Inflammatory macrophage treated with lipopolysaccharide for 1 hour (primary cell): ENCODE measurements around the gene RNASE3.
"Not testable (repeated sequence)": the region's sequence is repeated elsewhere in the genome, so short reads cannot be mapped to it uniquely, and the experiment has no call there.

Experiments
- DNase-seq, 2 donors: peaks; one replicate each; pipeline ENCODE4 v3.0.0-alpha.2; 2020 to 2022

The RNASE3 gene

DNA sequence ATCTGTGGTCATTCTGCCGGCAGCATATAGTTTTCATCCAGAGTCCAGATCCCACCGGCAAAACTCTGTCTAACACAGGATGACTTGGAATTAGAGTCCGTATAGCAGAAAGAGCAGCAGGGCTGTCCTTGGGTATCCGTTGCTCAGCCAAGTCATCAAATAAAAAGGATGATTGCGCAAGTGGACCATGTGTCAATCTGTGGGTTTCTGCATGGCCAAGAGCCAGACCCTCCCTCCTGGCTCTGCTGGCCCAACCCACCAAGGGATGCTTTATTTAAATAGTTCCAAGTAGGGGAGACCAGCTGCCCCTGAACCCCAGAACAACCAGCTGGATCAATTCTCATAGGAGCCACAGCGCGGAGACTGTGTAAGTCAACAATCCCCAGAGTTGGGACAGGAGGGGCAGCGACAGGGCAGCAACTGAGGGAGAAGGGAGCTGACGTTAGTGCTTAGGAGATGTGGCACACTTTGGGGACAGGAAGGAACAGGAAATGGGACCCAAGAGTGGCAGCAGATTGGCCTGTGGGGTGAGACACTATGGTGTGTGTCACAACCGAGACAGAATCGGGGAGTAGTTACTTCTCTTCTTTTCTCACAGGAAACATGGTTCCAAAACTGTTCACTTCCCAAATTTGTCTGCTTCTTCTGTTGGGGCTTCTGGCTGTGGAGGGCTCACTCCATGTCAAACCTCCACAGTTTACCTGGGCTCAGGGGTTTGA, 28.0 kb downstream of the RNASE3 start:
- peak; percentile 17 to 66 for DNase-seq

GRCh38 chr14:20923766-20924297, 32.6 kb downstream of the RNASE3 start:
- DNase-seq: not testable (repeated sequence)

- peak in 1 of 2 donors; percentile 39 for DNase-seq
These were observed 43.1 kb downstream of the RNASE3 start for GRCh38 chr14:20934148-20934762.

- peak; percentile 29 to 36 for DNase-seq
These were observed 44.3 kb downstream of the RNASE3 start for GRCh38 chr14:20935303-20935984.
